G401 (cell line): Measurements from ENCODE around the gene KCNG1. TPM values are rescaled to one million over a fixed set of nuclear protein-coding genes. Genes with fewer than 3 reads are reported as not detected.

ENCODE experiments used
- DNase-seq: peaks from one replicate; pipeline ENCODE4 v3.0.0-alpha.2; 2015; ENCODE audit warnings: low spot score
- in situ Hi-C: cut with HindIII; loops from 2 replicates; pipeline ENCODE4 v1.10.0; 2016; ENCODE audit warnings: low sequenced_read_pairs, mixed read lengths
- total RNA-seq: library from RNA; depleted of rRNA; stranded (reverse); fragments of >200 nt; shearing (Covaris generic); gene quantifications from 2 replicates; pipeline ENCODE4 v1.2.3, GENCODE V29; 2014

The KCNG1 gene
- total RNA-seq, 1 experiment from 2014 or later: 0.85 TPM

GRCh38 chr20:51037532-51038115 is 14.7 kb upstream of the KCNG1 start:
- in situ Hi-C loops: no loop called here
- DNase-seq: peak; percentile 97

GRCh38 chr20:51036827-51037531 is 14.1 kb upstream of the KCNG1 start:
- in situ Hi-C loops: no loop called here
- no peak for DNase-seq

GRCh38 chr20:51036226-51036625 is 13.3 kb upstream of the KCNG1 start:
- in situ Hi-C loops: no loop called here
- no peak for DNase-seq

- no peak for DNase-seq
- in situ Hi-C loops: no loop called here
These were observed 12.2 kb upstream of the KCNG1 start for GRCh38 chr20:51034988-51035656.

GRCh38 chr20:51034476-51034875 is 11.6 kb upstream of the KCNG1 start:
- in situ Hi-C loops: no loop called here
- no peak for DNase-seq

GRCh38 chr20:51029963-51030920 is 7.3 kb upstream of the KCNG1 start:
- in situ Hi-C loops: no loop called here
- DNase-seq: no peak

- DNase-seq: no peak
- in situ Hi-C loops: no loop called here
These were observed 6.6 kb upstream of the KCNG1 start for GRCh38 chr20:51029556-51029955.

GRCh38 chr20:51028616-51029212 is 5.8 kb upstream of the KCNG1 start:
- no peak for DNase-seq
- in situ Hi-C loops: no loop called here

GRCh38 chr20:51027035-51027795 is 4.3 kb upstream of the KCNG1 start:
- in situ Hi-C loops: no loop called here
- DNase-seq: no peak

- in situ Hi-C loops: no loop called here
- no peak for DNase-seq
These were observed 3.4 kb upstream of the KCNG1 start for GRCh38 chr20:51026269-51026668.

GRCh38 chr20:51024761-51025160 is 1.9 kb upstream of the KCNG1 start:
- in situ Hi-C loops: no loop called here
- no peak for DNase-seq

- in situ Hi-C loops: no loop called here
- no peak for DNase-seq
These were observed 779 bp upstream of the KCNG1 start for GRCh38 chr20:51023617-51024155.

- no peak for DNase-seq
- in situ Hi-C loops: no loop called here
These were observed 592 bp downstream of the KCNG1 start for GRCh38 chr20:51022227-51022802.

GRCh38 chr20:51021067-51022025 is 1.6 kb downstream of the KCNG1 start:
- in situ Hi-C loops: no loop called here
- DNase-seq: no peak

GRCh38 chr20:51020657-51021056 is 2.2 kb downstream of the KCNG1 start:
- no peak for DNase-seq
- in situ Hi-C loops: no loop called here

- peak; percentile 52 for DNase-seq
These were observed 3.0 kb downstream of the KCNG1 start for GRCh38 chr20:51019656-51020592.

More at GRCh38 chr20:51019656-51020592, 3.0 kb downstream of the KCNG1 start:
- in situ Hi-C loops: no loop called here
